ENCODE measurements around the gene RELA.

DNA sequence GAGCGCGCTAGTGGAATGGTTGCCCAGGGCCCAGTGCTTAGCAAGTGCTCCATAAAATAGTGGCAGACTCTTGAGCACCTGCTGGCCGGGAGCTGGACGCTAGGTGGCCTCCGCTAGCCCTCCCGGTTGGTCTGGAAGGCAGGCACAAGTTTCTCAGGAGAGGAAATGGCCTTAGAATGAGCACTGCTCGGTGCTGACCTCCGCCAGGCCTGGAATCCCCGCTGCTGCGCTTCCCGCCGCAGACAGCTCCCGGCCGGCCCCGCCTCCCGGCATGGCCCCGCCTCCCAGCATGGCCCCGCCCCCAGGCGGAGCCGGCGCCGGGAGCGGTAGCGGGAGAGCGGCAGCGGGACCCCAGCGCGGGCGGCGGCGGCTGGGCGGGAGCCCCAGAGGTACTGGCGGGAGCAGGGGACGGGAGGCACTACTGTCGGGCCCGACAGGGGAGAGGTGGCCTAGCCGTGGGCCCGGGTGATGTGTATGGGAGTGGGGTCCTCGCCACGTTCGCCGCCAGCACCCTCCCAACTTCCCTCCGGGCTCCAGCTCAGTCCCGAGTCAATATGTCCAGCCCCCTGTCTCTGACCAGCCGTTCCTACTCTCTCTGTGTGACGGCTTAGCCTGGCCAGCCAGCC is 24.8 kb downstream of the RELA start, which contains the start of gene SIPA1:
- TF ChIP-seq, protein P1, sequence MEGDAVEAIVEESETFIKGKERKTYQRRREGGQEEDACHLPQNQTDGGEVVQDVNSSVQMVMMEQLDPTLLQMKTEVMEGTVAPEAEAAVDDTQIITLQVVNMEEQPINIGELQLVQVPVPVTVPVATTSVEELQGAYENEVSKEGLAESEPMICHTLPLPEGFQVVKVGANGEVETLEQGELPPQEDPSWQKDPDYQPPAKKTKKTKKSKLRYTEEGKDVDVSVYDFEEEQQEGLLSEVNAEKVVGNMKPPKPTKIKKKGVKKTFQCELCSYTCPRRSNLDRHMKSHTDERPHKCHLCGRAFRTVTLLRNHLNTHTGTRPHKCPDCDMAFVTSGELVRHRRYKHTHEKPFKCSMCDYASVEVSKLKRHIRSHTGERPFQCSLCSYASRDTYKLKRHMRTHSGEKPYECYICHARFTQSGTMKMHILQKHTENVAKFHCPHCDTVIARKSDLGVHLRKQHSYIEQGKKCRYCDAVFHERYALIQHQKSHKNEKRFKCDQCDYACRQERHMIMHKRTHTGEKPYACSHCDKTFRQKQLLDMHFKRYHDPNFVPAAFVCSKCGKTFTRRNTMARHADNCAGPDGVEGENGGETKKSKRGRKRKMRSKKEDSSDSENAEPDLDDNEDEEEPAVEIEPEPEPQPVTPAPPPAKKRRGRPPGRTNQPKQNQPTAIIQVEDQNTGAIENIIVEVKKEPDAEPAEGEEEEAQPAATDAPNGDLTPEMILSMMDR (IDR thresholded peaks at IDR 0.05; ENCODE audit: low read depth, low read length) = no peak
- no peak for TF ChIP-seq EZH2phosphoT487 (IDR thresholded peaks at IDR 0.05; ENCODE audit: low read depth)
